Smooth muscle cell (in vitro differentiated cells): ENCODE results near the gene FBLN5. TPM values are rescaled to one million over a fixed set of nuclear protein-coding genes. Genes with fewer than 3 reads are reported as not detected.

Experiments used
- DNase-seq: peaks from one replicate; lab custom pipeline; 2025; ENCODE audit not compliant: unreplicated experiment; lab: John Stamatoyannopoulos, UW
- H2AFZ ChIP-seq: fragments of 200-600 bp; sonication (generic); 2 replicates; pipeline ENCODE4 v1.6.0; 2016; ENCODE audit warnings: antibody characterized with exemption, low read depth, mild to moderate bottlenecking
- H3F3A ChIP-seq: fragments of 200-600 bp; sonication (generic); 2 replicates; pipeline ENCODE4 v1.6.0; 2017; ENCODE audit warnings: antibody characterized with exemption, low read depth
- H3K27ac ChIP-seq: fragments of 200-600 bp; sonication (generic); 2 replicates; pipeline ENCODE4 v1.5.1; 2016; ENCODE audit warnings: low read depth, mild to moderate bottlenecking
- H3K27me3 ChIP-seq: fragments of 200-600 bp; sonication (generic); 2 replicates; pipeline ENCODE4 v1.6.1; 2016; ENCODE audit warnings: low read depth, mild to moderate bottlenecking
- H3K36me3 ChIP-seq: fragments of 200-600 bp; sonication (generic); 2 replicates; pipeline ENCODE4 v1.5.1; 2016; ENCODE audit warnings: low read depth
- H3K4me1 ChIP-seq: fragments of 200-600 bp; sonication (generic); 2 replicates; pipeline ENCODE4 v1.5.1; 2016; ENCODE audit warnings: low read depth
- H3K4me2 ChIP-seq: fragments of 200-600 bp; sonication (generic); 2 replicates; pipeline ENCODE4 v1.6.0; 2016; ENCODE audit warnings: mild to moderate bottlenecking
- H3K4me3 ChIP-seq: fragments of 200-600 bp; sonication (generic); 2 replicates; pipeline ENCODE4 v1.5.1; 2016; ENCODE audit warnings: mild to moderate bottlenecking
- H3K79me2 ChIP-seq: fragments of 200-600 bp; sonication (generic); 2 replicates; pipeline ENCODE4 v1.6.0; 2016; ENCODE audit warnings: low read depth, mild to moderate bottlenecking
- H3K9ac ChIP-seq: fragments of 200-600 bp; sonication (generic); 2 replicates; pipeline ENCODE4 v1.6.0; 2016; ENCODE audit warnings: low read depth
- H3K9me3 ChIP-seq: fragments of 200-600 bp; sonication (generic); replicated peaks from 2 replicates; pipeline ENCODE4 v1.5.1; 2016; ENCODE audit warnings: low read depth
- H4K20me1 ChIP-seq: fragments of 200-600 bp; sonication (generic); 2 replicates; pipeline ENCODE4 v1.6.0; 2016; ENCODE audit warnings: low read depth
- WGBS: methylation state at CpG from one replicate; pipeline ENCODE4 v1.1.7; 2016; ENCODE audit warnings: low lambda C conversion rate; 5-methylcytosine and 5-hydroxymethylcytosine counted together
- polyA plus RNA-seq: library from polyadenylated mRNA; unstranded; fragments of >200 nt; fragmentation: Nextera tagmentation; extraction: Ambion mirVana; gene quantifications from 2 replicates; pipeline ENCODE4 v1.2.1, GENCODE V29; 2016
- total RNA-seq: library from RNA; depleted of rRNA; stranded (reverse); fragments of >200 nt; gene quantifications from 2 replicates; pipeline ENCODE4 v1.2.3, GENCODE V29; 2014
- TF ChIP-seq, protein P1 (sequence below): fragments of 200-600 bp; sonication (generic); IDR thresholded peaks from 2 replicates; pipeline ENCODE4 v1.5.1; 2017; ENCODE audit warnings: borderline replicate concordance, mild to moderate bottlenecking, antibody characterized with exemption; ENCODE audit not compliant: insufficient read depth, poor library complexity, severe bottlenecking

The FBLN5 gene
- total and polyA plus RNA-seq, 2 experiments from 2014 or later: 109 to 154 TPM

- TF ChIP-seq, protein P1, sequence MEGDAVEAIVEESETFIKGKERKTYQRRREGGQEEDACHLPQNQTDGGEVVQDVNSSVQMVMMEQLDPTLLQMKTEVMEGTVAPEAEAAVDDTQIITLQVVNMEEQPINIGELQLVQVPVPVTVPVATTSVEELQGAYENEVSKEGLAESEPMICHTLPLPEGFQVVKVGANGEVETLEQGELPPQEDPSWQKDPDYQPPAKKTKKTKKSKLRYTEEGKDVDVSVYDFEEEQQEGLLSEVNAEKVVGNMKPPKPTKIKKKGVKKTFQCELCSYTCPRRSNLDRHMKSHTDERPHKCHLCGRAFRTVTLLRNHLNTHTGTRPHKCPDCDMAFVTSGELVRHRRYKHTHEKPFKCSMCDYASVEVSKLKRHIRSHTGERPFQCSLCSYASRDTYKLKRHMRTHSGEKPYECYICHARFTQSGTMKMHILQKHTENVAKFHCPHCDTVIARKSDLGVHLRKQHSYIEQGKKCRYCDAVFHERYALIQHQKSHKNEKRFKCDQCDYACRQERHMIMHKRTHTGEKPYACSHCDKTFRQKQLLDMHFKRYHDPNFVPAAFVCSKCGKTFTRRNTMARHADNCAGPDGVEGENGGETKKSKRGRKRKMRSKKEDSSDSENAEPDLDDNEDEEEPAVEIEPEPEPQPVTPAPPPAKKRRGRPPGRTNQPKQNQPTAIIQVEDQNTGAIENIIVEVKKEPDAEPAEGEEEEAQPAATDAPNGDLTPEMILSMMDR: no peak
- 90% methylated on average over 9 of the region's 9 CpGs for WGBS
- Histone ChIP-seq H3K27me3 (no peaks in the 10 kb centered on the region), H3K27ac (no peak overlapping the region), H3K79me2 (no peaks in the 10 kb centered on the region), H4K20me1 (no peaks in the 10 kb centered on the region), H3K4me3 (no peak overlapping the region), H3K36me3 (no peaks in the 10 kb centered on the region), H3F3A (no peaks in the 10 kb centered on the region), H3K9me3 (no peaks in the 10 kb centered on the region), H3K9ac (no peak overlapping the region), H3K4me1 (peaks cover 3% of the 10 kb centered on the region), H2AFZ (no peak overlapping the region), H3K4me2 (no peak overlapping the region)
- DNase-seq: no peak
Measured at GRCh38 chr14:91883753-91884152, 63.7 kb downstream of the FBLN5 start.

GRCh38 chr14:91882776-91883175, 64.7 kb downstream of the FBLN5 start:
- H3K79me2 ChIP-seq: no peaks in the 10 kb centered on the region
- no peak overlapping the region for H2AFZ ChIP-seq
- H3K27me3 ChIP-seq: no peaks in the 10 kb centered on the region
- WGBS: 91% methylated on average over 4 of the region's 4 CpGs
- H4K20me1 ChIP-seq: no peaks in the 10 kb centered on the region
- no peaks in the 10 kb centered on the region for H3K9me3 ChIP-seq
- no peak overlapping the region for H3K27ac ChIP-seq
- no peaks in the 10 kb centered on the region for H3K36me3 ChIP-seq
- DNase-seq: no peak
- no peak overlapping the region for H3K9ac ChIP-seq
- no peaks in the 10 kb centered on the region for H3K4me1 ChIP-seq
- H3K4me3 ChIP-seq: no peak overlapping the region
- H3F3A ChIP-seq: no peaks in the 10 kb centered on the region
- TF ChIP-seq, protein P1: no peak
- H3K4me2 ChIP-seq: no peak overlapping the region

GRCh38 chr14:91882369-91882768, 65.1 kb downstream of the FBLN5 start:
- Histone ChIP-seq H3K9ac (no peak overlapping the region), H3K4me1 (no peaks in the 10 kb centered on the region), H2AFZ (no peak overlapping the region), H3F3A (no peaks in the 10 kb centered on the region), H3K4me3 (no peak overlapping the region), H3K4me2 (no peak overlapping the region), H3K36me3 (no peaks in the 10 kb centered on the region), H3K9me3 (no peaks in the 10 kb centered on the region), H3K27ac (no peak overlapping the region), H3K27me3 (no peaks in the 10 kb centered on the region), H4K20me1 (no peaks in the 10 kb centered on the region), H3K79me2 (no peaks in the 10 kb centered on the region)
- 93% methylated on average over 5 of the region's 5 CpGs for WGBS
- TF ChIP-seq, protein P1: no peak
- no peak for DNase-seq

DNA sequence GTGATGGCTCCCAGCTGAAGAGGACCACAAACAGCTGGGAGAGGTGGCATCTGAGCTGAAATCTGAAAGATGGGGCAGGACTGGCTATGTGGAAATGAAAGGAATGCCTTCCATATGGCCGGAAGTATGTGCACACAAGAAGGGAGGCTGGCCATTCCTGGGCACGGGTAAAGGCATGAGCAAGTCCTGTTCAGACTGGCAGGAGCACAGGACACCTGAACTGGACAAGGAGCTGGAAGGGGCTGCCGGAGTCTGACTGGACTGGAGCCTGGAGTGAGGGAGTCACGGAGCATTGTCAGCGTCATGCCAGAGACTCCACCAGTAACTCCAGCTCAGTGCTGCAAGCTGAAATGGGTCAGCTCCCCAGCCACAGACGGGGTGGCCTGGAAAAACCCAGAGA, 68.3 kb downstream of the FBLN5 start:
- H3F3A ChIP-seq: no peaks in the 10 kb centered on the region
- H3K4me1 ChIP-seq: no peaks in the 10 kb centered on the region
- no peaks in the 10 kb centered on the region for H4K20me1 ChIP-seq
- H3K9me3 ChIP-seq: no peaks in the 10 kb centered on the region
- H3K27me3 ChIP-seq: no peaks in the 10 kb centered on the region
- H3K36me3 ChIP-seq: no peaks in the 10 kb centered on the region
- H3K27ac ChIP-seq: no peak overlapping the region
- H3K9ac ChIP-seq: no peak overlapping the region
- no peak overlapping the region for H2AFZ ChIP-seq
- no peak overlapping the region for H3K4me3 ChIP-seq
- H3K79me2 ChIP-seq: no peaks in the 10 kb centered on the region
- DNase-seq: no peak
- 78% methylated on average over 6 of the region's 6 CpGs for WGBS
- TF ChIP-seq, protein P1: no peak
- H3K4me2 ChIP-seq: no peak overlapping the region
